ENCODE measurements around the gene DTD1. TPM values are rescaled to one million over a fixed set of nuclear protein-coding genes. Genes with fewer than 3 reads are reported as not detected.

The DTD1 gene
- total RNA-seq, 1 donor from 2014 or later, result 19.9 TPM

DNA sequence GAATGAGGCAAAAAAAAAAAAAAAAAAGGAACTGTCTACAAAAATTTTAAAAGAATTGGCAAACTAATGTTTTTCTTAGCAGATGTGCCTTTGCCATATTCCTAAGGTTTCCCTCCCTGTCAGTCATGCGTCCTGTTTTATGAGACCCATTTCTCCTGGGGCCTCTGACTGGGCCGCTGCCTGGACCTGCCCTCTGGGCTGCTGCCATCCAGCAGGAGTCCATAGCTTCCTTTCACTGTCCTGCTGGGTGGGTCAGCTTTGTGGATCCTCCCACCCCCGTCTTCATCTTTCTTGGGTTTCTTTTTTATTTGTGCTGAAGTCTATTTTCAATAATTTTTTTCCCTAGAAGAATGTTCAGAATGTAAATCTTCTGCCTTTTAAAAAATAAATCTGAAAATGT is 114.9 kb downstream of the DTD1 start:
- TF ChIP-seq, protein P1, sequence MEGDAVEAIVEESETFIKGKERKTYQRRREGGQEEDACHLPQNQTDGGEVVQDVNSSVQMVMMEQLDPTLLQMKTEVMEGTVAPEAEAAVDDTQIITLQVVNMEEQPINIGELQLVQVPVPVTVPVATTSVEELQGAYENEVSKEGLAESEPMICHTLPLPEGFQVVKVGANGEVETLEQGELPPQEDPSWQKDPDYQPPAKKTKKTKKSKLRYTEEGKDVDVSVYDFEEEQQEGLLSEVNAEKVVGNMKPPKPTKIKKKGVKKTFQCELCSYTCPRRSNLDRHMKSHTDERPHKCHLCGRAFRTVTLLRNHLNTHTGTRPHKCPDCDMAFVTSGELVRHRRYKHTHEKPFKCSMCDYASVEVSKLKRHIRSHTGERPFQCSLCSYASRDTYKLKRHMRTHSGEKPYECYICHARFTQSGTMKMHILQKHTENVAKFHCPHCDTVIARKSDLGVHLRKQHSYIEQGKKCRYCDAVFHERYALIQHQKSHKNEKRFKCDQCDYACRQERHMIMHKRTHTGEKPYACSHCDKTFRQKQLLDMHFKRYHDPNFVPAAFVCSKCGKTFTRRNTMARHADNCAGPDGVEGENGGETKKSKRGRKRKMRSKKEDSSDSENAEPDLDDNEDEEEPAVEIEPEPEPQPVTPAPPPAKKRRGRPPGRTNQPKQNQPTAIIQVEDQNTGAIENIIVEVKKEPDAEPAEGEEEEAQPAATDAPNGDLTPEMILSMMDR (IDR thresholded peaks at IDR 0.05), result no peak
- ATAC-seq, result no peak
- Histone ChIP-seq H3K27ac (no peak overlapping the region), H3K4me1 (no peaks in the 10 kb centered on the region), H3K36me3 (no peaks in the 10 kb centered on the region), H3K4me3 (no peak overlapping the region), H3K27me3 (no peaks in the 10 kb centered on the region), H3K9me3 (no peaks in the 10 kb centered on the region)
- intact Hi-C loops (cut with DNase I), result no loop called here
- no peak for DNase-seq

DNA sequence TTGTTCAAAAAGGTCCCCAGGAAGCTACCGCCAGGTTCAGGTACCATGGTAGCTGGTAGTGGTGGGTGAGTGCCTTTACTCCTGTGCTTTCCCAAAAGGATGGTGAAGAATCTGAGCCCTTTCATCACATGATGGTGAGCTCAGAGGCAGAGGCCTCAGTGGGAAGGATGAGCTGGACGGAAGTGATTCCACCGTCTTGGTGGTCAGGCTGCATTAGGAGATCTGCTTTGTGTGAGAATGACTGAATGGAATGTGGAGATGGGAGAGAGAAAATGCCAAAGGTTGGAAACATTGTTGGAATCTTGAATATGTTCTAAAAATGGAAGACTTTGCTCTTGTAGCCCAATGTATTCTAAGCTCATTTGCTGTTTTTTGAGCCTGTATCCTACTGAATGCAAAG is 117.6 kb downstream of the DTD1 start:
- Histone ChIP-seq H3K9me3 (no peaks in the 10 kb centered on the region), H3K27me3 (no peaks in the 10 kb centered on the region), H3K36me3 (no peaks in the 10 kb centered on the region), H3K27ac (no peak overlapping the region), H3K4me1 (no peaks in the 10 kb centered on the region), H3K4me3 (no peak overlapping the region)
- TF ChIP-seq, protein P1 (IDR thresholded peaks at IDR 0.05), result no peak
- intact Hi-C loops (cut with DNase I), result no loop called here
- DNase-seq (no peak), ATAC-seq (no peak)

DNA sequence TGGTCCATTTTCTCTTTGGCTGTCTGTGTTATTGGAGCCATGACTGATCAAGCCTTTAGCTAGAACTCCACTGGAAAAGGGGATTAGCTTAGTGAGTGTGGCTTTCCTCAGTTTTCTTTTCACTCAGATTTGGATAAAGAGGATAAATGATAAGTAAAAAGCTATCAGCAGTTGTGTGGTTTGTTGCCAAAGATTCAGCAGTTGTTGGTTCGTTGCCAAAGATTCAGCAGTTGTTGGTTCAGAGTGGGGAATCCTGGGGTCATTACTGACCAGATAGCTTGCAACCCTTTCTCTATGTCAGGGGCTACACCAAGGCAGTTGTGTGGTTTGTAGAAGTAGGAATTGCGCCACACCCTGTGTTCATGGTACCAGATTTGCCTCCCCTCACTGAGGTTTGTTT is 118.1 kb downstream of the DTD1 start:
- H3K27ac ChIP-seq, result no peak overlapping the region
- no peak for DNase-seq
- ATAC-seq, result no peak

DNA sequence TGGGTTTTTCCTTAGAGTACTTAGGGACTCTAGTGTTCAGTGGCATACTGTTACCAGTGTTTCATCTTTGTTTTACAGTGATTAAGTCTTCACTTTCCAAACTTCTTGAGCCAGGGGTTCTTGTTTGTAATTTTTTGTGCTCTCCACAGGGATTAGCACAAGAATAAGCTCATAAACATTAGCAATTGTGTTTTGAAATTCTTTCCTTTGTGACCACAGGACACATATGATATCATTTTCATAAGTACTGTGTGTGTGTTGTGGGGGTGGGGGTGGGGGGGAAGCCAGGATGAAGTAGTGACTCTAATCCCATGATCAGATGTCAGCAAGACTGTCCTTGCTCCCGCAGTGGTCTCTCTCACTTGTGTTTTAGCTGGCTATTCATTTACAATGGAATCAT is 124.3 kb downstream of the DTD1 start:
- H3K27me3 ChIP-seq, result no peaks in the 10 kb centered on the region
- TF ChIP-seq, protein P1 (IDR thresholded peaks at IDR 0.05), result no peak
- no peak overlapping the region for H3K27ac ChIP-seq
- no peaks in the 10 kb centered on the region for H3K9me3 ChIP-seq
- DNase-seq (no peak), ATAC-seq (no peak)
- H3K36me3 ChIP-seq, result no peaks in the 10 kb centered on the region
- H3K4me3 ChIP-seq, result no peak overlapping the region
- H3K4me1 ChIP-seq, result no peaks in the 10 kb centered on the region
- intact Hi-C loops (cut with DNase I), result no loop called here

More for the DNA sequence above, 118.1 kb downstream of the DTD1 start:
- H3K27me3 ChIP-seq, result no peaks in the 10 kb centered on the region
- intact Hi-C loops (cut with DNase I), result no loop called here
- no peaks in the 10 kb centered on the region for H3K36me3 ChIP-seq
- no peaks in the 10 kb centered on the region for H3K9me3 ChIP-seq
- H3K4me1 ChIP-seq, result no peaks in the 10 kb centered on the region
- TF ChIP-seq, protein P1 (IDR thresholded peaks at IDR 0.05), result no peak
- no peak overlapping the region for H3K4me3 ChIP-seq

DNA sequence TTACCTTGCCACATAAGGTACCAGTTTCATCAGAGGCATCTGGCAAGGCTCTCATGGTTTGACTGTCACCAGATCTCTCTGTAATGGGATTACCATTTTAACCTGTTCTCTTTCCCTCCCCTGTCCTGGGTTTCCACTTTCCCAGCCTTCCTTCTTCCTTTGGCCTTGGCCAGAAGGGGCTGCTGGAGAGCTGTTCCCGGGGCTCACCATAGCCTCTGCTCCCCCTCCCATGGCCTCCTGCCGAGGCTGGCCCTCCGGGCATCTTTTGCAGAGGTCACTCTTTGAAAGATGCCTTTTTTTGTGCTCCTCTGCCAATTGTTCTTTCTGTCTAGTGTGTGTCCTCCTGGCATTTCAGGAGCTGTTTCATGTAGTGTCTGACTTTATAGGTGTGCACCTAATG is 125.0 kb downstream of the DTD1 start:
- intact Hi-C loops (cut with DNase I), result no loop called here
- no peak for ATAC-seq
- Histone ChIP-seq H3K9me3 (no peaks in the 10 kb centered on the region), H3K4me1 (no peaks in the 10 kb centered on the region), H3K27ac (no peak overlapping the region), H3K4me3 (no peak overlapping the region), H3K36me3 (no peaks in the 10 kb centered on the region), H3K27me3 (no peaks in the 10 kb centered on the region)
- TF ChIP-seq, protein P1 (IDR thresholded peaks at IDR 0.05), result no peak
- no peak for DNase-seq

DNA sequence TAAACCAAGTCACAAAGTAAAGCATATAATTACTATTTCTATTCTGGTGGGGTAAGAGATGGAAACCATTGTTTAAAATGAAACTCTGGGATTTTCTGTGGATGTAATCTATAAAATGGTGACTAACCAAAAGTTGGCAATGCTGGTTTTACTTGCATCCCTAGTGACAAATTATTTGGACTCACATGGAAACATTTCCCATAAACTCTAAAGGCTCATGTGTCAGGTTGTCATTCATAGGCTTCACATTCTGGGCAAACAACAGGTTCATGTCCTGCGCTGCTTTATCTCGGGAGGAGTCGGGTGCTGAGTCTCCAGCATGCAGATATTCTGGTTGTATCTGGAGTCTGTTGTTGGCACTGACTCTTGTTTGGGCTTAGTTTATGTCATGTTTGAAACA is 127.7 kb downstream of the DTD1 start:
- Histone ChIP-seq H3K27ac (no peak overlapping the region), H3K36me3 (no peaks in the 10 kb centered on the region), H3K4me1 (no peaks in the 10 kb centered on the region), H3K27me3 (no peaks in the 10 kb centered on the region), H3K9me3 (no peaks in the 10 kb centered on the region), H3K4me3 (no peak overlapping the region)
- DNase-seq, result no peak
- TF ChIP-seq, protein P1 (IDR thresholded peaks at IDR 0.05), result no peak
- no peak for ATAC-seq
- intact Hi-C loops (cut with DNase I), result no loop called here

All from upper lobe of right lung (tissue), 1 donor.